Measurements from ENCODE around the gene AHCYL1. TPM values are rescaled to one million over a fixed set of nuclear protein-coding genes. Genes with fewer than 3 reads are reported as not detected.

Gene AHCYL1
- total and polyA plus RNA-seq, 10 of the 15 experiments (the other 5 are each of a cell fraction or from before 2014, with no cell fraction given), result 24.7 to 73.6 (median 46.8) TPM

- in situ Hi-C loops (cut with MboI) (no loop called here), intact Hi-C loops (cut with micrococcal nuclease; ENCODE audit: unreplicated experiment) (no loop called here)
- Histone ChIP-seq H3K79me2 (ENCODE audit: control insufficient read depth, insufficient read depth, low read length) (no peaks in the 10 kb centered on the region; the same call in none of the 2 replicates), H3K27ac (ENCODE audit: control insufficient read depth, insufficient read depth) (peak overlapping the region; percentile 50), H2AFZ (ENCODE audit: control insufficient read depth, low read depth, low read length) (no peak overlapping the region; the same call in 1 of the 2 replicates), H3K9me3 (replicated peaks; ENCODE audit: control insufficient read depth, insufficient read depth, low read length) (no peaks in the 10 kb centered on the region), H3K4me3 (peak overlapping the region; percentile 16; the same call in 1 of the 2 replicates), H4K20me1 (ENCODE audit: control insufficient read depth, insufficient read depth) (no peaks in the 10 kb centered on the region), H3K4me2 (ENCODE audit: control insufficient read depth, insufficient read depth) (peak overlapping the region; percentile 73), H3K4me1 (ENCODE audit: control insufficient read depth, insufficient read depth, low read length) (peaks cover 14% of the 10 kb centered on the region), H3K9ac (ENCODE audit: control insufficient read depth, insufficient read depth, low read length) (0 out of 2 replicates have a peak overlapping the region, but pooled peaks have one; percentile 23), H3K27me3 (replicated peaks in 1 of 2; ENCODE audit: control insufficient read depth in 2 of 2, insufficient read depth in 2 of 2, low read length in 1 of 2) (no peaks in the 10 kb centered on the region), H3K36me3 (ENCODE audit: control insufficient read depth in 2 of 2, insufficient read depth in 2 of 2, low read length in 1 of 2) (peaks cover 0 to 3% of the 10 kb centered on the region in 2 experiments; a peak in 1 of 4 replicates)
- ChIA-PET POLR2A (interaction anchor here (0.5 to 1.6 kb wide), 4 partner anchors 9 to 204 kb away, joined by 3 to 5 read pairs (median 3); partner anchors contain the start of gene STRIP1), RAD21 (ENCODE audit: unreplicated experiment) (interaction anchor here (1.3 to 5.0 kb wide), 2 partner anchors 19 to 458 kb away, joined by 3 to 66 read pairs; partner anchors contain the start of gene AHCYL1), SMC1A (ENCODE audit: uncharacterized antibody, unreplicated experiment) (interaction anchor here (0.7 to 1.4 kb wide), 5 partner anchors 16 to 457 kb away, joined by 3 to 9 read pairs (median 3); partner anchors contain the start of gene AHCYL1), CTCF (interaction anchor here (0.6 to 9.5 kb wide), 5 partner anchors 11 to 513 kb away, joined by 3 to 200 read pairs (median 4); partner anchors contain the start of gene AHCYL1)
- DNase-seq (ENCODE audit: low read depth, low spot score), result peak; percentile 45
- WGBS (ENCODE audit: insufficient coverage, insufficient replicate concordance, low lambda C conversion rate, missing lambda C conversion rate), result 37% methylated on average over 8 of the region's 8 CpGs
- FAIRE-seq, result no peak
- BruUV-seq (replicated peaks), result no TSS peak
- ATAC-seq, result peak; percentile 84
- no peak for TF ChIP-seq MXI1 (IDR thresholded peaks at IDR 0.05; ENCODE audit: low read depth, low read length)
- no peak for TF ChIP-seq SMC3 (IDR thresholded peaks at IDR 0.05; ENCODE audit: borderline replicate concordance, low read length)
- TF ChIP-seq CTCF (IDR thresholded peaks at IDR 0.05 in 2 of 3, conservative IDR thresholded peaks at IDR 0.05 in 1 of 3; ENCODE audit: control insufficient read depth in 2 of 3, extremely low read depth in 1 of 3, insufficient read depth in 1 of 3, low read depth in 3 of 3, low read length in 3 of 3), result no peak
- TF ChIP-seq ETV6 (conservative IDR thresholded peaks at IDR 0.05 in 1 of 2, IDR thresholded peaks at IDR 0.05 in 1 of 2; ENCODE audit: borderline replicate concordance in 1 of 2, low read depth in 1 of 2), result no peak
- no peak for TF ChIP-seq TCF12 (IDR thresholded peaks at IDR 0.05; ENCODE audit: low read depth, low read length)
- TF ChIP-seq RCOR1 (conservative IDR thresholded peaks at IDR 0.05; ENCODE audit: low read depth, low read length), result no peak
- TF ChIP-seq LARP7 (IDR thresholded peaks at IDR 0.05), result no peak
- no peak for TF ChIP-seq CBFB (IDR thresholded peaks at IDR 0.05; ENCODE audit: low read depth)
- TF ChIP-seq FOS (IDR thresholded peaks at IDR 0.05; ENCODE audit: borderline replicate concordance, extremely low read depth, insufficient read length), result no peak
- no peak for TF ChIP-seq MYB (IDR thresholded peaks at IDR 0.05; ENCODE audit: borderline replicate concordance, low read depth, low read length)
- TF ChIP-seq, protein P1, sequence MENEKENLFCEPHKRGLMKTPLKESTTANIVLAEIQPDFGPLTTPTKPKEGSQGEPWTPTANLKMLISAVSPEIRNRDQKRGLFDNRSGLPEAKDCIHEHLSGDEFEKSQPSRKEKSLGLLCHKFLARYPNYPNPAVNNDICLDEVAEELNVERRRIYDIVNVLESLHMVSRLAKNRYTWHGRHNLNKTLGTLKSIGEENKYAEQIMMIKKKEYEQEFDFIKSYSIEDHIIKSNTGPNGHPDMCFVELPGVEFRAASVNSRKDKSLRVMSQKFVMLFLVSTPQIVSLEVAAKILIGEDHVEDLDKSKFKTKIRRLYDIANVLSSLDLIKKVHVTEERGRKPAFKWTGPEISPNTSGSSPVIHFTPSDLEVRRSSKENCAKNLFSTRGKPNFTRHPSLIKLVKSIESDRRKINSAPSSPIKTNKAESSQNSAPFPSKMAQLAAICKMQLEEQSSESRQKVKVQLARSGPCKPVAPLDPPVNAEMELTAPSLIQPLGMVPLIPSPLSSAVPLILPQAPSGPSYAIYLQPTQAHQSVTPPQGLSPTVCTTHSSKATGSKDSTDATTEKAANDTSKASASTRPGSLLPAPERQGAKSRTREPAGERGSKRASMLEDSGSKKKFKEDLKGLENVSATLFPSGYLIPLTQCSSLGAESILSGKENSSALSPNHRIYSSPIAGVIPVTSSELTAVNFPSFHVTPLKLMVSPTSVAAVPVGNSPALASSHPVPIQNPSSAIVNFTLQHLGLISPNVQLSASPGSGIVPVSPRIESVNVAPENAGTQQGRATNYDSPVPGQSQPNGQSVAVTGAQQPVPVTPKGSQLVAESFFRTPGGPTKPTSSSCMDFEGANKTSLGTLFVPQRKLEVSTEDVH (IDR thresholded peaks at IDR 0.05; ENCODE audit: low read depth, partially characterized antibody), result no peak
- no peak for TF ChIP-seq RAD51 (IDR thresholded peaks at IDR 0.05)
- no peak for TF ChIP-seq IRF5 (IDR thresholded peaks at IDR 0.05; ENCODE audit: borderline replicate concordance)
- TF ChIP-seq, protein P2, sequence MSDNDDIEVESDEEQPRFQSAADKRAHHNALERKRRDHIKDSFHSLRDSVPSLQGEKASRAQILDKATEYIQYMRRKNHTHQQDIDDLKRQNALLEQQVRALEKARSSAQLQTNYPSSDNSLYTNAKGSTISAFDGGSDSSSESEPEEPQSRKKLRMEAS (IDR thresholded peaks at IDR 0.05; ENCODE audit: low read depth, low read length), result no peak
- peak; percentile 56; the same call in 1 of the 2 replicates for TF ChIP-seq IKZF1 (conservative IDR thresholded peaks at IDR 0.05)
- TF ChIP-seq CHD4 (IDR thresholded peaks at IDR 0.05), result no peak
- TF ChIP-seq CBX3 (IDR thresholded peaks at IDR 0.05; ENCODE audit: borderline replicate concordance, low read depth), result no peak
Observed at GRCh38 chr1:110003747-110004428, 19.3 kb downstream of the AHCYL1 start.

Data from GM12878 (cell line).